DND-41 (cell line): ENCODE results near the gene ZNF195.
"Not testable (repeated sequence)": the region's sequence is repeated elsewhere in the genome, so short reads cannot be mapped to it uniquely, and the experiment has no call there.

ENCODE experiments used
- ATAC-seq: fragments of 200-7000 bp; cut with Tn5 transposase; 3 replicates; pipeline ENCODE4 v1.9.1; 2021; ENCODE audit warnings: low read depth; ENCODE audit not compliant: insufficient read depth
- DNase-seq: peaks from one replicate; pipeline ENCODE4 v3.0.0-alpha.2; 2020
- H2AFZ ChIP-seq: 2 replicates; pipeline ENCODE4 v1.6.0; 2012; ENCODE audit warnings: low read depth, low read length
- H3K27ac ChIP-seq: 2 replicates; pipeline ENCODE4 v1.5.1; 2012; ENCODE audit warnings: low read length, inconsistent platforms
- H3K27me3 ChIP-seq: fragments of 200-600 bp; sonication (generic); 2 replicates; pipeline ENCODE4 v1.6.0; 2012; ENCODE audit warnings: low read length, mild to moderate bottlenecking, inconsistent platforms; ENCODE audit not compliant: insufficient read depth, poor library complexity
- H3K36me3 ChIP-seq: 2 replicates; pipeline ENCODE4 v1.5.1; 2012; ENCODE audit warnings: low read length, inconsistent platforms; ENCODE audit not compliant: insufficient read depth
- H3K4me1 ChIP-seq: 2 replicates; pipeline ENCODE4 v1.5.1; 2012; ENCODE audit warnings: mild to moderate bottlenecking, low read length; ENCODE audit not compliant: insufficient read depth
- H3K4me2 ChIP-seq: 2 replicates; pipeline ENCODE4 v1.6.0; 2012; ENCODE audit warnings: mild to moderate bottlenecking, moderate library complexity, low read length, inconsistent platforms; ENCODE audit not compliant: insufficient read depth
- H3K4me3 ChIP-seq, 2 experiments: fragments of 200-600 bp in 1 of 2; shearing (Covaris generic) in 1 of 2; 2 replicates each; pipeline ENCODE4 v1.5.1; 2012 to 2016; ENCODE audit warnings: inconsistent platforms in 2 of 2, low read length in 2 of 2, mild to moderate bottlenecking in 2 of 2, low read depth in 1 of 2, moderate library complexity in 1 of 2
- H3K79me2 ChIP-seq: 2 replicates; pipeline ENCODE4 v1.6.0; 2012; ENCODE audit warnings: low read length, inconsistent platforms; ENCODE audit not compliant: insufficient read depth
- H3K9ac ChIP-seq: 2 replicates; pipeline ENCODE4 v1.6.0; 2012; ENCODE audit warnings: low read depth, mild to moderate bottlenecking, inconsistent platforms, low read length, moderate library complexity
- H3K9me3 ChIP-seq: 2 replicates; pipeline ENCODE4 v1.5.1; 2012; ENCODE audit warnings: low read length, moderate library complexity, mild to moderate bottlenecking, inconsistent platforms; ENCODE audit not compliant: insufficient read depth, severe bottlenecking
- H4K20me1 ChIP-seq: 2 replicates; pipeline ENCODE4 v1.6.0; 2012; ENCODE audit warnings: low read length; ENCODE audit not compliant: insufficient read depth
- EZH2 ChIP-seq: IDR thresholded peaks from 3 replicates; pipeline ENCODE4 v1.6.1; 2012; ENCODE audit warnings: borderline replicate concordance, low read depth, mild to moderate bottlenecking, moderate library complexity, low read length, inconsistent platforms; ENCODE audit not compliant: severe bottlenecking
- TF ChIP-seq, protein P1 (sequence below): IDR thresholded peaks from 2 replicates; pipeline ENCODE4 v1.5.1; 2012; ENCODE audit warnings: borderline replicate concordance, low read length, moderate library complexity, mild to moderate bottlenecking; ENCODE audit not compliant: poor library complexity, severe bottlenecking; ENCODE audit errors: extremely low read depth

The ZNF195 gene

DNA sequence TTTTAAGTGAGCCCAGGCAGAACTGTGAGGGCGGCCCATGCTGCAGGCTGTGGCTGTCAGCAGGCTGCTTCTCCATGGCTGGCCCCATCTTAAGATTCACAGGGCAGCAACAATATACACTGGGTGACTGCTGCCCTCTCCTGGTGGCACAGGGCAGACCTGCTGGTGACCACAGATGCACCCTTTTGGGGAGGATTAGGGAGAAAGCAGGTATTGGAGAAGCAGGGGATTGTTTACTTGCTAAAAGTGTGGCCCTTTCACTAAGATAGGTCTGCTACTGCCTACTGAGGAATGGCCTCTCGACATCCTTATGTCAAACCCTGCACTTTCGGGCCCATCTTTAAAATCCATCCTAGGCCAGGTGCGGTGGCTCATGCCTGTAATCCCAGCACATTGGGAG lies 38.1 kb upstream of the ZNF195 start:
- DNase-seq: peak; percentile 77
- not testable (repeated sequence) for H3K9ac ChIP-seq, H3K4me1 ChIP-seq, H3K4me3 ChIP-seq, H3K9me3 ChIP-seq, H3K79me2 ChIP-seq, H3K4me2 ChIP-seq, H3K27ac ChIP-seq, H2AFZ ChIP-seq, H3K36me3 ChIP-seq, H3K27me3 ChIP-seq, H4K20me1 ChIP-seq
- peak; percentile 59; the same call in 1 of the 3 replicates for ATAC-seq
- TF ChIP-seq, protein P1, sequence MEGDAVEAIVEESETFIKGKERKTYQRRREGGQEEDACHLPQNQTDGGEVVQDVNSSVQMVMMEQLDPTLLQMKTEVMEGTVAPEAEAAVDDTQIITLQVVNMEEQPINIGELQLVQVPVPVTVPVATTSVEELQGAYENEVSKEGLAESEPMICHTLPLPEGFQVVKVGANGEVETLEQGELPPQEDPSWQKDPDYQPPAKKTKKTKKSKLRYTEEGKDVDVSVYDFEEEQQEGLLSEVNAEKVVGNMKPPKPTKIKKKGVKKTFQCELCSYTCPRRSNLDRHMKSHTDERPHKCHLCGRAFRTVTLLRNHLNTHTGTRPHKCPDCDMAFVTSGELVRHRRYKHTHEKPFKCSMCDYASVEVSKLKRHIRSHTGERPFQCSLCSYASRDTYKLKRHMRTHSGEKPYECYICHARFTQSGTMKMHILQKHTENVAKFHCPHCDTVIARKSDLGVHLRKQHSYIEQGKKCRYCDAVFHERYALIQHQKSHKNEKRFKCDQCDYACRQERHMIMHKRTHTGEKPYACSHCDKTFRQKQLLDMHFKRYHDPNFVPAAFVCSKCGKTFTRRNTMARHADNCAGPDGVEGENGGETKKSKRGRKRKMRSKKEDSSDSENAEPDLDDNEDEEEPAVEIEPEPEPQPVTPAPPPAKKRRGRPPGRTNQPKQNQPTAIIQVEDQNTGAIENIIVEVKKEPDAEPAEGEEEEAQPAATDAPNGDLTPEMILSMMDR: peak; percentile 61

GRCh38 chr11:3415301-3415700 lies 36.4 kb upstream of the ZNF195 start:
- not testable (repeated sequence) for H3K4me2 ChIP-seq, ATAC-seq, DNase-seq, H3K4me1 ChIP-seq, H3K9ac ChIP-seq, H3K79me2 ChIP-seq, H3K4me3 ChIP-seq, H4K20me1 ChIP-seq, H3K27me3 ChIP-seq, H2AFZ ChIP-seq, H3K36me3 ChIP-seq, H3K27ac ChIP-seq, H3K9me3 ChIP-seq

DNA sequence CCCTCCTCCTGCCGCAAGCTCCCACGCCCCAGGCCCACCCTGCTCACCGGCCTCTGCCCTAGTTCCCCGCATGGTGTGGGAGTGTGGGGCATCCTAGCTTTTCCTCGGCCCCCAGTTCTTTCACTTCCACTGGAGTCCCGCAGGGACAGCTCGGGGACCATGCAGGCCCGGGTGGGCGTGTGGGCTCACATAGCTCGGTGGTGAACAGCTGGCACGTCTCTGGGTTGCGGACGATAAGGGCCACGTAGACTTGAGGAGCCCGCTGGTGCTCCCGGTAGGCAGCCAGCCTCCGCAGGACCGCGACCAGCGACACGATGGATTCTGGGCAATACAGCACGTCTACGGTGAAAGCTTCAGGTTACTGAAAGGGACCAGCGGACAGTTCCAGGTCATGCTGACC lies 34.7 kb upstream of the ZNF195 start:
- H4K20me1 ChIP-seq, H3K4me2 ChIP-seq, H2AFZ ChIP-seq, H3K4me3 ChIP-seq, H3K9ac ChIP-seq, ATAC-seq, H3K9me3 ChIP-seq, H3K79me2 ChIP-seq, H3K4me1 ChIP-seq, H3K27ac ChIP-seq, H3K27me3 ChIP-seq, DNase-seq, H3K36me3 ChIP-seq: not testable (repeated sequence)

DNA sequence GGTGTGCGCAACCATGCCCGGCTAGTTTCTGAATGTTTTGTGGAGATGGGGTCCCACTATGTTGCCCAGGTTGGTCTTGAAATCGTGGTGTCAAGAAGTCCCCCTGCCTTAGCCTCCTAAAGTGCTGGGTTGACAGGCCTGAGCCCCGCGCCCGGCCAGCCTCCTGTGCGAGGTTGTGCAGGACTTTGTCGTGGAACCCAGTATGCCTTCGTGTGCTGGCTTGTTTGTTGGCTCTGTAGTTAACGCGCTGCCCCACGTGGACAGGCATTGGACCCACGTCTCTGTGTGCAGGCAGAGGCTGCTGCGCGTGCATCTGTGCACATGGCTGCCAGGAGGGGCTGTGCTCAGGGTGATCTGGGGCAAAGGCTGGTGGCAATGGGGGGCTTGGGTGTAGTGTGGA lies 33.9 kb upstream of the ZNF195 start:
- Histone ChIP-seq H2AFZ (no peak overlapping the region), H3K9me3 (no peaks in the 10 kb centered on the region), H3K4me1 (no peaks in the 10 kb centered on the region), H4K20me1 (no peaks in the 10 kb centered on the region), H3K9ac (no peak overlapping the region), H3K27ac (no peak overlapping the region), H3K79me2 (no peaks in the 10 kb centered on the region), H3K27me3 (no peaks in the 10 kb centered on the region), H3K4me3 (no peak overlapping the region), H3K36me3 (no peaks in the 10 kb centered on the region), H3K4me2 (no peak overlapping the region)
- no peak for DNase-seq
- TF ChIP-seq, protein P1: no peak
- TF ChIP-seq EZH2: no peak
- no peak for ATAC-seq

DNA sequence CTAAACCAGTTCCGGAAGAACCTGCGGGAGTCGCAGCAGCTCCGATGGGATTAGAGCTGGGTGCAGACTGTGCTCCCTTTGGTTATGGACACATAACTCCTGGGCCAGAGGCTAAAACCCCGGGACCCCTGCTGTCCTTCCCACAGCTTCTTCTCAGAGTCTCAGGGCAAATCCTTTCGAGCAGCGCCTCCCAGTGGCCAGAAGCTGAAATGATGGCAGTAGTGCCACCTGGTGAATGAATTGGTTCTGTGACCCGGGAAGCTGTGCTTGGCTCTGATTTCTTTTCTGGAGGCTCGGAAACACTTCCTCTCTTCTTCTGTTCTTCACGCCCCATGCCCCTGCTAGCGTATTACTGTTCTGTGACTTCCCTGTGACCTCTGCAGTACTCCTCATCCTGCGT lies 29.8 kb upstream of the ZNF195 start:
- DNase-seq: peak; percentile 82
- H3K9ac ChIP-seq: not testable (repeated sequence)

GRCh38 chr11:3408058-3408605 lies 29.2 kb upstream of the ZNF195 start:
- H3K9ac ChIP-seq, H2AFZ ChIP-seq, H3K9me3 ChIP-seq, H3K27ac ChIP-seq, H3K4me2 ChIP-seq, H3K36me3 ChIP-seq, ATAC-seq, H3K4me1 ChIP-seq, H4K20me1 ChIP-seq, H3K27me3 ChIP-seq, H3K4me3 ChIP-seq, H3K79me2 ChIP-seq: not testable (repeated sequence)
- DNase-seq: peak; percentile 21

More for the DNA sequence above, 29.8 kb upstream of the ZNF195 start:
- not testable (repeated sequence) for H2AFZ ChIP-seq, H3K4me2 ChIP-seq, H3K36me3 ChIP-seq, H3K4me3 ChIP-seq, H3K9me3 ChIP-seq, H3K4me1 ChIP-seq, H4K20me1 ChIP-seq, H3K27me3 ChIP-seq, H3K27ac ChIP-seq, H3K79me2 ChIP-seq
- TF ChIP-seq, protein P1: peak; percentile 71
- ATAC-seq: peak; percentile 37; the same call in 1 of the 3 replicates
